ENCODE measurements around the gene POLA1. TPM values are rescaled to one million over a fixed set of nuclear protein-coding genes. Genes with fewer than 3 reads are reported as not detected.
A peak's percentile ranks its signal among the peaks of the same experiment; 100 is the strongest.

Gene POLA1
- total RNA-seq, 4 donors from 2014 or later, result 1.2 to 9.1 (median 5.4) TPM

DNA sequence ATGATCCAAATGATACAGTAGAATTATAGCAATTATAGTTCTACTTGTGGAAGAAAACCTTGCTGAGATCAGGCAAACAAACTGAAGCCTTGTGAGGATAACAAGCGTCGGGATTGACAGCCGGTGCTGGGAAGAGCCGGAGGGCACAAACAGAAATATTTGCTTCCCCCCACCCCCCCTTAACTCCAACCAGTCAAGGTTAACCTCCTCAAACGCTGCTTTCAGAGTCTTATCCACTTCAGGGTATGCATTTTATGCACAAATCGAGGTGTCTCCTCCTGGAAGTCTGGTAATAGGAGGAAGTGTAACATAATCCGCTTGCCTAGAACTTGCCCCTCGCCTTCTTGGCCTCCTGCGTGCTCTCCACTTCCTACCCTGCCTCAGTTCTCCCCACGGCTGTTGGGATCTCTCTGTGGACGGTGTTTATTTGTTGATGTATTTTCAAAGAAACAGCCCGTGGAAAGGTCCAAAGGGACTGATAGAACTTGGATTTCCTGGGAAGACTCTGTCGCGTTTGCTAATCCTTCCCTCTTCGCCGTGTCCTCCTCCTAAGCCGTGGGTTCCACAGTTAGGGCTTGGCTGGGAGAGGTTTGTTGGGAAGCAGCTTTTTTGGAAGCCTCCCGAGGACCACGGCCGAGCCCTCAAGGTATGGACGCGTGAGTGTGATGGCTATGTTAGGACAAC lies 326.1 kb downstream of the POLA1 start:
- in situ Hi-C loops (cut with MboI; ENCODE audit: low pct_ligation_motif_present in 1 of 4, low pct_unique_long_range_greater_than_20kb in 1 of 4, low sequenced_read_pairs in 3 of 4), result no loop called here
- intact Hi-C loops (cut with DNase I; ENCODE audit: low total_unique reads), result no loop called here
- Histone ChIP-seq H3K9me3 (no peaks in the 10 kb centered on the region), H3K4me1 (peaks cover 3 to 25% (median 8%) of the 10 kb centered on the region in 4 donors), H3K27ac (no peak overlapping the region), H3K36me3 (no peaks in the 10 kb centered on the region), H3K4me3 (no peak overlapping the region), H3K27me3 (peaks cover 93% of the 10 kb centered on the region)
- 8 to 27% methylated on average over 6 to 22 of the region's 22 CpGs for whole genome bisulfite sequencing, 2 donors (ENCODE audit: low coverage in 1 of 2)
- TF ChIP-seq, protein P1, sequence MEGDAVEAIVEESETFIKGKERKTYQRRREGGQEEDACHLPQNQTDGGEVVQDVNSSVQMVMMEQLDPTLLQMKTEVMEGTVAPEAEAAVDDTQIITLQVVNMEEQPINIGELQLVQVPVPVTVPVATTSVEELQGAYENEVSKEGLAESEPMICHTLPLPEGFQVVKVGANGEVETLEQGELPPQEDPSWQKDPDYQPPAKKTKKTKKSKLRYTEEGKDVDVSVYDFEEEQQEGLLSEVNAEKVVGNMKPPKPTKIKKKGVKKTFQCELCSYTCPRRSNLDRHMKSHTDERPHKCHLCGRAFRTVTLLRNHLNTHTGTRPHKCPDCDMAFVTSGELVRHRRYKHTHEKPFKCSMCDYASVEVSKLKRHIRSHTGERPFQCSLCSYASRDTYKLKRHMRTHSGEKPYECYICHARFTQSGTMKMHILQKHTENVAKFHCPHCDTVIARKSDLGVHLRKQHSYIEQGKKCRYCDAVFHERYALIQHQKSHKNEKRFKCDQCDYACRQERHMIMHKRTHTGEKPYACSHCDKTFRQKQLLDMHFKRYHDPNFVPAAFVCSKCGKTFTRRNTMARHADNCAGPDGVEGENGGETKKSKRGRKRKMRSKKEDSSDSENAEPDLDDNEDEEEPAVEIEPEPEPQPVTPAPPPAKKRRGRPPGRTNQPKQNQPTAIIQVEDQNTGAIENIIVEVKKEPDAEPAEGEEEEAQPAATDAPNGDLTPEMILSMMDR (IDR thresholded peaks at IDR 0.05), result no peak
- DNase-seq, result no peak

DNA sequence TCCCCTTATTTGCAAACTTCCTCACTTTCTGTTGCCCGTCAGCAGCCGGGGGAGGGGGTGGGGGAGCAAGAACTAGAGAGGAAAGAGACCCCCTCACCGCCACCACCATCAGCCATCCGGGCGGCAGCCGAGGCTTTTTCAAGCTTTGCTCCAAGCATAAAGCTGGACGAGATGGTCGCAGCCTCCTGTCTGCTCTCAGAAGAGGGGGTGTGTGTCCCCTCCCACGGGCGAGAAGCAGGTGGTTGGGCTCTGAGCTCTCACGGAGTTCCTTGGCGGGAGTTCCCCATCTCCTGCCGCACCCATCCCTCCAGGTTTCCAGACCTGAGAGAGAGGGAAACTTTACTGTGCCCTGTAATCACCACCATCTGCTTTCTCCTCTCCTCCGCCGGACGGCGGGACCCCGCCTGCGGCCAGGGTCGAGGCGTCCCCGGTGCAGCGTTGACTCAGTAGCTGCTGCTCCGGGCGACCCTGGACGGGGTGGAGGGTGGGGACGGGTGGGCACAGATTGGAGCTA lies 326.7 kb downstream of the POLA1 start:
- in situ Hi-C loops (cut with MboI; ENCODE audit: low pct_ligation_motif_present in 1 of 4, low pct_unique_long_range_greater_than_20kb in 1 of 4, low sequenced_read_pairs in 3 of 4), result no loop called here
- no peaks in the 10 kb centered on the region for H3K36me3 ChIP-seq
- H3K27ac ChIP-seq, result no peak overlapping the region
- intact Hi-C loops (cut with DNase I; ENCODE audit: low total_unique reads), result no loop called here
- H3K4me3 ChIP-seq, result peak overlapping the region in 1 of 4 donors; percentile 7
- no peaks in the 10 kb centered on the region for H3K9me3 ChIP-seq
- 32% methylated on average over 21 of the region's 27 CpGs; no CpG with 5 or more reads in 1 of the 2 donors for WGBS, 2 donors (ENCODE audit: low coverage in 1 of 2)
- H3K27me3 ChIP-seq, result peaks cover 89% of the 10 kb centered on the region
- H3K4me1 ChIP-seq, result peaks cover 3 to 22% (median 7%) of the 10 kb centered on the region in 4 donors
- no peak for TF ChIP-seq EP300 (IDR thresholded peaks at IDR 0.05; ENCODE audit: low read depth)
- DNase-seq, result no peak

- Histone ChIP-seq H3K27ac (no peak overlapping the region), H3K36me3 (no peaks in the 10 kb centered on the region), H3K4me1 (peaks cover 3 to 17% (median 6%) of the 10 kb centered on the region in 4 donors), H3K4me3 (peak overlapping the region in 1 of 4 donors; percentile 7), H3K27me3 (peaks cover 86% of the 10 kb centered on the region), H3K9me3 (no peaks in the 10 kb centered on the region)
- no peak for DNase-seq
- WGBS, 2 donors (ENCODE audit: low coverage in 1 of 2), result 30% methylated on average over 29 of the region's 35 CpGs; no CpG with 5 or more reads in 1 of the 2 donors
- intact Hi-C loops (cut with DNase I; ENCODE audit: low total_unique reads) (no loop called here), in situ Hi-C loops (cut with MboI; ENCODE audit: low pct_ligation_motif_present in 1 of 4, low pct_unique_long_range_greater_than_20kb in 1 of 4, low sequenced_read_pairs in 3 of 4) (no loop called here)
- no peak for TF ChIP-seq POLR2A (IDR thresholded peaks at IDR 0.05)
- TF ChIP-seq, protein P1 (IDR thresholded peaks at IDR 0.05), result peak in 4 of 5 experiments; percentile 37 to 52 (median 42)
Observed at GRCh38 chrX:25020905-25021449, 327.3 kb downstream of the POLA1 start.

DNA sequence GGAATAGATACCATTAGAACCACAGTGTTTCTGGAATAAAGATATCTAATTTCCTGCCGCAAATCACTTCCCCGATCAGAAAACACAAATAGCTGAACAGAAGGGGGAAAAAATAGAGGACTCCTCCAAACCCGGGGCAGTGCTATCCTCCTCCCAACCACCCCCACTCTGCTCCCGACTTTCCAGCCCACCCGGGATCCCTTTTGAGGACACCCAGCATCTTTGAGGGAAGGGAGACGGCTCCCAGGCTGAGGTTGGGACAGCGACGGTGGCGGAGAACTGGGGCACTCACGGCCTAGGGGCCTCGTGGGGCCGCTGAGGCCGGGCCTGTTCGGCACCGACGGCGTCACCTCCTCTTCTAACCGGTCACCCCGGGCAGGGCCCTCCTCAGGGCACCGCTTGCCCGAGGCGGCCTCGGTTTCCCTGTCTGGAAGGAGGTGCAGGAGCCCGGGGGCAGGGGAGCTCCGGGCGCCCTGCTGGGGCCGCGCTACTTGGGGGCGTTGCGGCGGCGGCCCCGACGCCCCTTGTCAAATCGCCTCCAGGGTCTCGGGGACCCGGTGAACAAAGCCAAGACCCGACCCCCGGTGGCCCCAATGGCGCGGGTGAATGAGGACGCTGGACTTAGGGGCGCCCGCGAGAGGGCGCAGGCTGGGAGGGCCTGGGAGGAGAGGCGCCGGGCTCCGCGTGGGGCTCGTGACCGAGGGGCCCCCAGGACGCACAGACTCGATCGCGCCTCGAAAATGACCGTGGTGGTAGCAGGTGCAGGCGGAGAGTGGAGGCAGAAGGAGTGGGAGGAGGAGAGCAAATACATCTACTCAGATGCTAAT lies 329.0 kb downstream of the POLA1 start:
- 44 to 57% methylated on average over 2 to 58 of the region's 59 CpGs for WGBS, 2 donors (ENCODE audit: low coverage in 1 of 2)
- Histone ChIP-seq H3K36me3 (no peaks in the 10 kb centered on the region), H3K4me3 (no peak overlapping the region), H3K27me3 (peaks cover 69% of the 10 kb centered on the region), H3K27ac (no peak overlapping the region), H3K4me1 (peaks cover 3 to 13% (median 5%) of the 10 kb centered on the region in 4 donors), H3K9me3 (no peaks in the 10 kb centered on the region)
- intact Hi-C loops (cut with DNase I; ENCODE audit: low total_unique reads) (no loop called here), in situ Hi-C loops (cut with MboI; ENCODE audit: low pct_ligation_motif_present in 1 of 4, low pct_unique_long_range_greater_than_20kb in 1 of 4, low sequenced_read_pairs in 3 of 4) (no loop called here)
- DNase-seq, result no peak
- TF ChIP-seq, protein P1 (IDR thresholded peaks at IDR 0.05), result no peak
- no peak for TF ChIP-seq POLR2AphosphoS5 (IDR thresholded peaks at IDR 0.05)
- no peak for TF ChIP-seq EP300 (IDR thresholded peaks at IDR 0.05; ENCODE audit: low read depth)
- no peak for TF ChIP-seq POLR2A (IDR thresholded peaks at IDR 0.05)

Measured in transverse colon (tissue), 4 donors.